Esophagus muscularis mucosa (tissue), 4 donors: ENCODE measurements around the gene TF.

Experiments
- EP300 ChIP-seq: sonication (generic); formaldehyde crosslinking; IDR thresholded peaks from one replicate; pipeline ENCODE4 v1.6.1; 2017; ENCODE audit warnings: antibody characterized with exemption
- POLR2A ChIP-seq: fragments of 450-650 bp; IDR thresholded peaks from one replicate; pipeline ENCODE4 v1.6.1; 2017; ENCODE audit warnings: antibody characterized with exemption, moderate library complexity, mild to moderate bottlenecking, low read depth
- TF ChIP-seq, protein P1 (sequence below), 3 experiments: fragments of 200-600 bp in 2 of 3; fragments of 450-650 bp in 1 of 3; sonication (generic) in 2 of 3; IDR thresholded peaks; one replicate each; pipeline ENCODE4 v1.5.1; 2017 to 2019; ENCODE audit warnings: antibody characterized with exemption in 3 of 3, mild to moderate bottlenecking in 2 of 3, moderate library complexity in 1 of 3

DNA sequence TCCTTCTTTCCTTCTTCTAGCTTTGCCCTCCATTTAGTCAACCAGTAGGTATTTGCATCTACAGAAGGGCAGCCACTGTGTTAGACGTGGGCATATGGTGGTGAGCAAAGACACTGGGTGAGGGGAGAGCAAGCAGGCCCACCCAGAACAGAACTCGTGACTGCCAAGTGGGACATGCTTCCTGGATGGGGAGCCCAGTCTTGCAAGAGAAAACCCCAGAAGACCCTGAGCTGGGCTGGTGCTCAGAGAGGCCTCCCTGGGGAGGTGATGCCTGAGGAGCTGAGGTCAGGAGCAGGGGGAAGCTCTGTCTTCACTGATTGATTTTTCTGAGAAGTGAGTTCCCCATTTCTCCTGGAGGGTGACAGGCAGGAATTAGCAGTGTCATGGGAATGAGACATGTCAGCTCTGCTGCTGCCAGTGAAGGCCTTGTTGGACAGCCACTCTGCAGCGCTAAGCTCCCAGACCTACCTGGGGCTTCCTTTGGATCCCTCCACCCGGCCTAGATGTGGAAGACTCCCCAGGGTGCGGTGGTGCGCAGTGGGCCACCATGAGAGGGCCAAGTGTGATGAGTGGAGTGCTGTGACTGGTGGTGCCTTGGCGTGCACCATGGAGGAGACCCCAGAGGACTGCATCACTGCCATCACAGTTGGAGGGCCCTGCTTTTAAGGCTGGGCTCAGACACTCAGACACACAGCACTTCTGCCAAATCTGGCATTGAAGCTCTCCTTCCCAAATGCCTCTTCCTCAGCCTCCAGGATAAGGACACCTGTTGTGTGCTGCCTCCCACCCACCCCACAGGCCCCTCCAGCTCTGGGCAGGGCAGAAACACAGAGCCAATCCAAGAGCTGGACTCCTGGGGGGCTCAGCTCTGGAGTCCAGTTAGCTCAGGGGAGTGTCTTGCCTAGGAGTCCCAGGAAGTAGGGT is 44.5 kb upstream of the TF start:
- TF ChIP-seq, protein P1, sequence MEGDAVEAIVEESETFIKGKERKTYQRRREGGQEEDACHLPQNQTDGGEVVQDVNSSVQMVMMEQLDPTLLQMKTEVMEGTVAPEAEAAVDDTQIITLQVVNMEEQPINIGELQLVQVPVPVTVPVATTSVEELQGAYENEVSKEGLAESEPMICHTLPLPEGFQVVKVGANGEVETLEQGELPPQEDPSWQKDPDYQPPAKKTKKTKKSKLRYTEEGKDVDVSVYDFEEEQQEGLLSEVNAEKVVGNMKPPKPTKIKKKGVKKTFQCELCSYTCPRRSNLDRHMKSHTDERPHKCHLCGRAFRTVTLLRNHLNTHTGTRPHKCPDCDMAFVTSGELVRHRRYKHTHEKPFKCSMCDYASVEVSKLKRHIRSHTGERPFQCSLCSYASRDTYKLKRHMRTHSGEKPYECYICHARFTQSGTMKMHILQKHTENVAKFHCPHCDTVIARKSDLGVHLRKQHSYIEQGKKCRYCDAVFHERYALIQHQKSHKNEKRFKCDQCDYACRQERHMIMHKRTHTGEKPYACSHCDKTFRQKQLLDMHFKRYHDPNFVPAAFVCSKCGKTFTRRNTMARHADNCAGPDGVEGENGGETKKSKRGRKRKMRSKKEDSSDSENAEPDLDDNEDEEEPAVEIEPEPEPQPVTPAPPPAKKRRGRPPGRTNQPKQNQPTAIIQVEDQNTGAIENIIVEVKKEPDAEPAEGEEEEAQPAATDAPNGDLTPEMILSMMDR (IDR thresholded peaks at IDR 0.05) = no peak
- TF ChIP-seq POLR2A = no peak
- TF ChIP-seq EP300 = no peak
